HG03097 (cell line): ENCODE measurements around the gene OR2B3.
"Not testable (repeated sequence)": the region's sequence is repeated elsewhere in the genome, so short reads cannot be mapped to it uniquely, and the experiment has no call there.

Experiments used
- ATAC-seq: cut with Tn5 transposase; IDR thresholded peaks from one replicate; pipeline ENCODE4 v1.9.1; 2021; ENCODE audit not compliant: unreplicated experiment, low FRiP score

The OR2B3 gene, protein sequence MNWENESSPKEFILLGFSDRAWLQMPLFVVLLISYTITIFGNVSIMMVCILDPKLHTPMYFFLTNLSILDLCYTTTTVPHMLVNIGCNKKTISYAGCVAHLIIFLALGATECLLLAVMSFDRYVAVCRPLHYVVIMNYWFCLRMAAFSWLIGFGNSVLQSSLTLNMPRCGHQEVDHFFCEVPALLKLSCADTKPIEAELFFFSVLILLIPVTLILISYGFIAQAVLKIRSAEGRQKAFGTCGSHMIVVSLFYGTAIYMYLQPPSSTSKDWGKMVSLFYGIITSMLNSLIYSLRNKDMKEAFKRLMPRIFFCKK

GRCh38 chr6:29087213-29087612, at the start of gene OR2B3:
TSS of gene OR2B3 (minus strand) at chr6:29087313. CDS start at chr6:29087248, 65 bp downstream.
- no peak for ATAC-seq

DNA sequence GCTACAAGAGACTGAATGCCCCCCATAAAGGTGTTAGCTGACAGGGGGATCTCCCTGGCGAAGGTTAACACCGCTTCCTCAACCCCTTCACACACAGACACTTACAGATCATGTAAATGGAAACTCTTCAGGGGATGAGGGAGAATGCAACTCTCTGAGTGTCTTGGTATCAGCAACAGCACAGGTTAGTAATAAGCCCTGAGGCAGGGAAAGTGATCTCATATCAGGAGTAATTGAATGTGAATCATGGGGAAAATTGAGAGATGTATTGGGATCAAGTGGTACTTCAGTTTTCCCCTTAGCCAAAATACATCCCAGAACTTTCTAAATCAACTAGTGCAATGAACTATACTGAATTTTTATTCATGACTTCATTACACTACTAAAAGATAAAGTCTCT, 44.6 kb upstream of the OR2B3 start:
- ATAC-seq: no peak

DNA sequence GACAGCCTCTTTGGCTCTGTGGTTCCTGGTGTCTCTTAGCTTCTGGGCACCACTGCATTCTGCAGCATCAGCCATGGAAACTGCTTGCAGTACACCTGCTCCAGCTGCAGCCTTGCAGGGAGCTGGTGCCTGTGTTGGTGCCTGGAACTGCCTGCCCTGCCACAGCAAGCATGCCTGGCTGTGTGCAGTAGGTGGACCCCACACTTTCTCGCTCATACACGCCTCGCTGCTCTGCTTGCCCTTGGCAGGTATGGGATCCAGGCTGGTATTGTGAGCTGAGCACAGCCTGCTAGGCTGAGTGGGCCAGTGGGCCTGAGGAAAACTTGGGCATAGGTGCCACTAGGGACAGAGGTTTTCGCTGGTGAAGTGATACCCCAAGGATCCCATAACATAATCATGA, 43.5 kb upstream of the OR2B3 start:
- ATAC-seq: no peak

GRCh38 chr6:29129326-29130012, 42.4 kb upstream of the OR2B3 start:
- no peak for ATAC-seq

GRCh38 chr6:29114964-29115363, 27.9 kb upstream of the OR2B3 start:
- ATAC-seq: not testable (repeated sequence)

GRCh38 chr6:29112135-29112534, 25.0 kb upstream of the OR2B3 start:
- no peak for ATAC-seq

DNA sequence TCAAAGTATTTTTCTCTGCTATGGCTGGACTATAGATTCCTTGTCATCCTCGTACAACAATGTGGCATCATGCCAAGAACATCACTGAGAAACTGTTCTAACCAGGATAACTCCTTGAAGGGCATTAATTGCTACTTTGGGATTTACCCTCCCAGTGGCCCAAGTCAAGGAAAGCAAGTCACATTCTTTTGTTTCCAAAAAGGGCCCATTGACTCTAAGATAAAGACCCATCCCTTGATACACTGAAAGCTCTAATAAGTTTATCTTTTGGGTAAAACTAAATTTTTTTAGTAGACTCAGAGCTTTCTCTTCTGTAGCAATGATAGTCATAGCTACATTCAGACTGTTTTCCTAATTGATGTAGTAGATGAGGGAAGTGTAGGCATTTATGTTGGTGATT, 20.6 kb upstream of the OR2B3 start, which contains the start of gene OR2J3:
OR2J3 (plus strand) TSS at position 301 of the 400 bp plus-strand sequence. CDS start 3,833 bp downstream, outside the sequence.
- no peak for ATAC-seq

DNA sequence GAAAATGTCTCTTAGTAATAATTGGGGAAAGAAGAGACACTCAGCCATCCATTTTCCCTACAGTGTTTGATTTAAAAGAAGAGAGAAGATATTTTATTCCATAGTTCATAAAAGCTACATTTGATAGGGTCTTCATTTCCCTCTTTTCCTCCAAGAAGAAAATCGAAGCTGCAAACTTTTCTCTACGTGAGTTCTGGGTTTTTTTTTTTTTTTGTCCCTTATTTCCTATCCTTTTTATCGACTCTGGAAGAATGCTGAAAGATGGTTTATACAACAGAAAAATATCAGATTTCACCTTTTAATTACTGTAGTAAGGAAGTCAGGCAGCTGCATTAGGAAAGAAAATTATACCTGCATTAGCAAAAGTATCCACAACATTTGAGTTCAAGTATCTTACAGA, 12.1 kb upstream of the OR2B3 start, which contains the start of gene OR2J1:
OR2J1 (plus strand) TSS at position 301 of the 400 bp plus-strand sequence. CDS start 1,453 bp downstream, outside the sequence.
- no peak for ATAC-seq

DNA sequence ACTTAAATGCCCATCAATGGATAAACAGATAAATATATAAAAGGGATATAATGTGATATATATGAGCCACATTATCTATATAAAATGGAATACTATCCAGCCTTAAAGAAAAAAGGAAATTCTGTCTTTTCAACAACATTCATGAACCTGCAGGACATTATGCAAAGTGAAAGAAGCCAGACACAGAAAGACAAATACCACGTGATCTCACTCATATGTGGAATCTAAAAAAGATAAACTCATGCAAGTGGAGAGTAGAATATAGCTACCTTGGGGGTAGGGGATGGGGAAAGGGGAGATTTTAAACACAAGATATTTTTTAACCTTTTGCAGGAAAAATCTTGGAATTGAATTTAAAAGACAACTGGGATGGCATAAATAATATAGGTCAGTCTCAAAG, 10.7 kb upstream of the OR2B3 start:
- ATAC-seq: no peak

GRCh38 chr6:29092957-29093356, 5.8 kb upstream of the OR2B3 start:
- no peak for ATAC-seq

- no peak for ATAC-seq
Measured at GRCh38 chr6:29082457-29082856, 4.7 kb downstream of the OR2B3 start.

- ATAC-seq: no peak
Measured at GRCh38 chr6:29081312-29081711, 5.8 kb downstream of the OR2B3 start.

DNA sequence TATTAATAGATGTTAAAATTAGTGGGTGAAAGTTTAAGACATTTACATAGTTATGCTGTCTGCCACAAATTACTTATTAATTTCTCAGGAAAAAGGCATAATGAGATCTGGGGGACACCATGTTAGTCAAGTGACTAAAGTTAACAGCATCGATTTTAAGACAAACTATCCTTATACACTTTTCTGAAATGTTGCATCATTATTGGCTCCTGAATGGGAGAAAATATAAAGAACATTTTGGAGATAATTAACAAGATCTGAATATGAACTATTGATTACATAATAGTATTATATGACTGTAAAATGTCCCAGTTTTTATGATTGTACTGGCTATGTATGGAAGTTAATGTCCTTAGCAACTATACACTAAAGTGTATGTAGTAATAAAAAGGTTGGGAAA, 7.9 kb downstream of the OR2B3 start:
- no peak for ATAC-seq

DNA sequence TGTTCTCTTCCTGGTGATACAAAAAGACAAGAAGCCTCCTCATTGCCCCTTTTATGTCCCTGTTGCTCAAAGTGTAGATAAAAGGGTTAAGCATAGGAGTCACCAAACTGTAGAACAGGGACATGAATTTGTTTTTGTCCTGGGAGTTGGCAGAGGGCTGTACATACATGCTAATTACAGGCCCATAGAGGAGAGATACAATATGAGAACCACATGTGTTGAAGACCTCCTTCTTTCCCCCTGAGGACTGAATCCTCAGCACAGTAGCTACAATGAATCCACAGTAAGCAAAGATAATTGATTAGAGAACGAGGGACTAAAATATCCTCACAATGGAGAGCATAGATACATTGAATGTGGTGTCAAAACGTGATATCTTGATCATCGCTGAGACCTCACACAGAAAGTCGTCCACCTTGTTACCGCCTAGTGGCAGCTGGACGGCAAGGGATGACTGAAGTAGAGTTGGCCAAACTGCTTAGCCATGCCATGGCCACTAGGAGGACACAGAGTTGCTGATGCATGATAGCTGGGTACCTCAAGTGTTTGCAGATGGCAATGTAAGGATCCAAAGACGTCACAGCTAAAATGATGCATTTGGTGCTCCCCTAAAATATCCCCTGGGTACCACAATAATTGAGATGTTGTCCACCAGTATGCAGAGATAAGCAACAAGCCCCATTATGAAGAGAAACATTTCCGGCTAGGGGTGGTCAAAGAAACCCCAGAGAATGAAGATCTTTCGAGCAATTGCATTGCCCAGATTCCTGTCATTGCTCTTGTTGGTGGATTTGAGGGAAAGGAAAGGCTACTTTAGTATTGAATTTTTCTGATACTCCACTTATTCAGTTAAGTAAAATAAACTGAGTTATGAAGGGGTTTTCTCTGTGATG, 15.0 kb downstream of the OR2B3 start:
- no peak for ATAC-seq

DNA sequence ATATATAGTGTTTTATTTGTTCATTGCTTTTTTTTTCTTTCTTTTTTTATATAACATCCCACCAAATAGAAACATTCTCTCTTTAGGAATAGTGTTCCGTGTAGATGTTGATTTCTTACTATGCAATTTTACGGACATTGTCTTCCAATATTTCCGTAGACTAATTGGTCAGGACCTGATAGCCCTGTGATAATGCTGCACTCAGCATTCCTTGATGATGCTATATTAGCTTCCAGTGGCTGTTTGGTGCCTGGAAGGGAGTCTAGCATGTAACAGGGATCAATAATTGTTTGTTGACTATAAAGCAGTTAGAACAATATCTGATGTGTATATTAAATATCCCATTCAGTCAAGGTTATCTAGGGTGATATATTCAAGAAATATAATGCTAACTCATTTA, 35.4 kb downstream of the OR2B3 start:
- no peak for ATAC-seq

- no peak for ATAC-seq
Measured at GRCh38 chr6:29045075-29045474, 42.0 kb downstream of the OR2B3 start, which contains the start of gene OR2W1. TSS of gene OR2W1 (minus strand) at chr6:29045175. CDS start at chr6:29045175, 0 bp downstream.
